ENCODE data around the gene LARGE1.

Gene LARGE1

DNA sequence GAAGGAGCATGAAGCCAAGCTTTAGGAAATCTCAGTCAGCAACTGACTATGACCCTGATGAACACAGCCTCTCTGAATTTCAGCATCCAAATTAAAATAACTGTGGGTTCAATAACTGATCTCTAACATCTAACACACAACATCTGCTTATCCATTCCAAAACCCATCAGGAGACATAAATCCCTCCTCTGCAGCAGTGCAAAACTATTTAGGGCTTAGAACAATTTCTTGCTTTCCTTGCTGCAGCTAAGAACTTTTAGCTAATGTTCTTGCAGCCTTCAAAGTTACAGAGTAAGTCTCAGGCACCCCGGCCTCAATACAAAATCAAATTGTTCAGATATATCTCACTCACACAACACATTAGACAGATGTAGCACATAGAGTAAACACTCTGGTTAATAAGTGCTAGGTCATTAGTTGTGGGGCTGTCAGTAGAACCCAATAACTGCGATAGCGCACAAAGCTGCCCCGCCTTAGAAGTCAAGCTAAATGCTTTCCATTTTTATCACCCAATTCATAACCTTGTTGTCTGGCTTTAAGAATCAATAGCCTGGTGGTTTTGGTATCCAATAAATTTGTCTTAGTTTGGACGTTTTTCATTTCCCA lies 139.6 kb downstream of the LARGE1 start:
- DNase-seq, result no peak

DNA sequence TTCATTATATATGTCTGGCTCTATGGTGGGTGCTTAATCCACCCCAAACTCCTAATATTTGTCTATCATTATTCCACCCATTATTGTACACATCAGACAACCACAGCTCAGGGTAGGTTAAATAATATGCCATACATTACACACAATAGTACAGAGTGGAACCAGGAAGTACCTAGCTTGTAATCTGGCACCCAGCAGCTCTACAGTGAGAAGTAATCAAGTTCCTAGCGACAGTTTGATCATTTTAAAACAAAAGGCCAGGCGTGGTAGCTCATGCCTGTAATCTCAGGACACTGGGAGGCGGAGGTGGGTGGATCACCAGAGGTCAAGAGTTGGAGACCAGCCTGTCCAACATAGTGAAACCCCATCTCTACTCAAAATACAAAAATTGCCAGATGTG lies 141.0 kb downstream of the LARGE1 start:
- DNase-seq, result no peak

DNA sequence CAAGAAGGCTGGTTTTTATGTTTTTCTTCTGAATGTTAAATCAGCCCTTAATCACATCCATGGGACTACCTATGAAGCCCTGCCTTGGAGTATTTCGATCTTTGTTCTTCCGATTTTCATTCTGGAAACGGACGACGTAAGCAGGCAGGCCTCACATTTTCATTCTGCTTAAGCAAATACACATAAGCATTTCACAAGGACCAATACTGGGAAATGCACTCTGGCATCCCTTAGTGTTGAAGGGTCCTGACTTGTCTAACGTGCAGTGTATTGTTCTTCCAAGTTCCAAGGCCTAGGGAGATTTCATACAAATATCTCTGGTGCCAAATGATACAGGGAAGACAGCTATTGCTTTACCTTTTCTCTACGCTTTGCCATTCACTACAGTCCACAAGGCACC lies 143.8 kb downstream of the LARGE1 start:
- DNase-seq, result no peak

DNA sequence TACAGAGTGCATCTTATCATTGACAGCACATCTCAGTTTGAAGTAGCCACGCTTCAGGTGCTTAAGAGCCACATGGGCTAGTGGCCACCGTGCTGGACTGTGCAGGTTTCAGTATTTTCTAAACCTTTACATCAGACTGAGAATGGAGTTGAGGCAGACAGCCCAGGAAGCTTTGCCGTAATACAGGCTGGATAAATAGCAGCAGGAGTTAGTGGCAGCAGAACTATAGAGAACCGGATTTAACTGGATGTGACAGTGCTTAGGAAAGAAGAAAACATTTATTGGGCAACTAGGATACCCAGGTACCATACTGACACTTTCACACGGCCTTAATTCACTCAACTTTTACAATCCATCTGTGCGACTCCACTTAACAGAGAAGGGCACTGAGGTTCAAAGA lies 145.5 kb downstream of the LARGE1 start:
- DNase-seq, result no peak

DNA sequence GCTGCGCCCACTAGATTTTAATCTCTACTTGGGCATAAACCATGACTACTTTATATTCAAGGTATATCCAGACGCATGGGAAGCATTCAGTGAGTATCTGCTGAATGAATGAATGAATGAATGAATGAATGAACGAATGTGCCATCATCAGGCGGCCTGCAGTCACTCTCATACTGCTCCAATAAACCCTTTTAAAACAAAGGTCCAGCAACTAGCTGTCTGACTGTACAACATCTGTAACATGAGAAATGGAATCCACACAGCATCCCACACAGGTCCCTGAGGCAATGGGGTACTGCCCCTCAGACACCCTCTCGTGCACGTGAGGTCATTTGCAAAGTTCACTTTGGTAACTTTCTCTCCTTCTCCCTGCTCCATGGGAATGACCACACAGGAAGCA lies 147.5 kb downstream of the LARGE1 start:
- no peak for DNase-seq

DNA sequence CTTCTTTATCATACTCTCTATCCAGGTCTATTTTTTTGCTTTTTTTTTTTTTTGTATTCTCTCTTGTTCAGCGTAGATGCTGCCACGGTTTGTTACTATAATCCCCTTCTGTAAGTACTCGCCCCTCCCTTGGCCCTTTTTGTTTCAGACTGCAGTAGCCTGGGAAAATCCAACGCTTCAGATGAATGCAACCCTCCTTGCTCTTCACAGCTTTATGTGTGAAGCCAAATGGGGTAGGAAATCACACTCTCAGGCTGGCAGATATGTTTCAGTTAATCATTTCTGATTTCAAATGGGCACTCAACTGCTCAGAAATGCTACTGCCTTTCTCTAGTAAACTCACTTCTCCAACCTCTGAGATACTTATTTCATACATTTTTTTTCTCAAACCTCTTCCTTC lies 149.1 kb downstream of the LARGE1 start:
- no peak for DNase-seq

DNA sequence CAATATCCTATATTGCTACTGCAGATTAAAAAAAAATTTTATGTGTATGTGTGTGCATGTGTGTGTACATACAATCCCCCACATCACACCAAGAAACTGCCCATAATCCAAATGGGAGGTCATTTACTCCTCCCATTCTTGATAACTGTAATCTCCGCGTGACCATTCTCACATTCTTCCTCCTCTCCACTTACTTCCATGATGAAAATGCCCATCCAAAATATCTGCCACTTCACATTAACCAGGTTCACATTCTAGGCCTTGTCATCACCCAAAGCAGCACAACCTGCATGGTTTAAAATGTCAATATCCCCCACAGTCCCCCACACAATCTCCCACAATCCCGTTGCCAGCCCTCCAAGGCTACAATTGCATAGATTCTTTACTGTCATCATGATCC lies 149.6 kb downstream of the LARGE1 start:
- no peak for DNase-seq

DNA sequence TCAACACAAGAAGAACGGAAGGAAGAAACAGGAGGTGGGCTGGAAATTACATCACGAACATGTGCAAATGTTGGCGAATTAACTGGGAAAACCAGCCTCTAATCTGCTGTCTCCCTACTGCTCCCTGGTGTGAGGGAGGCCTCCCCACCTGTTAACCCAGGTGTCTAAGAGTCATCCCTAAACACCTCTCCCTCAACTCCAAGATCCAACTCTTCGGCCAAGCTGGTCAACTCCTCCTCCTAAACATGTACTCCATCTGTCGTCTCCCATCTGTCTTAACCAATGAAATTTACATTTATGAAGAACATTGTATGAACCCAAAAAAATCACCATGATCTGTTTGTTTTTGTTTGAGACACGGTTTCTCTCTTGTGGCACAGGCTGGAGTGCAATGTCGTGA lies 154.2 kb downstream of the LARGE1 start:
- no peak for DNase-seq

DNA sequence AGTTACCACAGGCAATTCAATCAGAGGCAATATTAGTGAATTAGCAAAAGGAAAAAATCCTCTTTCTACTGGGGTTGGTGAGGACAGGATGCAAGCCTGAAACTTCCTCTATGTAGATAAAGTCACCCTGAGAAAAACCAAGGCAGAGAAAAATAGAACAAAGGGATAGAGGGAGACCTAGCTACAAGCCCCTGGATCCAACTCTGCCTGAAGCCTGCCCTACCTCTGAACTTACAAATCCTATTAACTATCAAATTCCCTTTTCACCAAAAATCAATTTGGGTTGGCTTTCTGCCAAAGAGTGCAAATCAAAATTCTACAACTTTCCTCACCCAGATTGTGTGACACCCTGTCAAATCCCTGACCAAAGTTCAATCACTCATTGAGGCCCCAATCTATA lies 161.3 kb downstream of the LARGE1 start:
- DNase-seq, result no peak

DNA sequence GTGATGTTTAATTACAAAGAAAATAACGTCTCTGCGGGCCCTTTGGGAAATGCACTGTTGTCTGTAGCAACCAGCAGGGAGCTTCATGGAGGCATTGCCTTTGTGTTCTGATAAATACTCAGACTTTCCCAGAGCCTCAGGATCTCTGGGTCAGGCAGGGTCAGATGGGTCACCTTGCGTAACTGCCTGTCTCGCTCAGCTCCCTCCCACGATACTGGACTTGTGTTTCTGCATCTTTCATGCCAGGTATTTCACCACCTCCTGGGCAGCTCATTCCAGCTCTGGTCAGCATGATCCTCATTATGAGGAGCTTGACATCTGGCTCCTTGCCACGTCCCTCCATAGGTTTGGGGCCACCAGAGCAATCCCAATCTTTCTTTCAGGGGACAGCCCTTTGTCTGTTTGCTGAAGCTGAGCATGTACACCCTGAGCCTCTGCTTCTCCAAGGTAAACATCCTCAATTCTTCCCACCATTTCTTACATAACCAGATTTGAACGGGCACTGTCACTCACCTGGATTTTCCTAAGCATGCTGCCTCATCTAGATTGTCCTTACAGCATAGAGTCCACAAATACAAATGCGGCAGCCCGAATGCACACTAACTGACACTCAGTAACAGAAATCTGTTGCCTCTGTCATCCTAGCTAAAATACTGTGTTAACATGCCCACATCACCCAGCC lies 162.3 kb downstream of the LARGE1 start:
- DNase-seq, result no peak

DNA sequence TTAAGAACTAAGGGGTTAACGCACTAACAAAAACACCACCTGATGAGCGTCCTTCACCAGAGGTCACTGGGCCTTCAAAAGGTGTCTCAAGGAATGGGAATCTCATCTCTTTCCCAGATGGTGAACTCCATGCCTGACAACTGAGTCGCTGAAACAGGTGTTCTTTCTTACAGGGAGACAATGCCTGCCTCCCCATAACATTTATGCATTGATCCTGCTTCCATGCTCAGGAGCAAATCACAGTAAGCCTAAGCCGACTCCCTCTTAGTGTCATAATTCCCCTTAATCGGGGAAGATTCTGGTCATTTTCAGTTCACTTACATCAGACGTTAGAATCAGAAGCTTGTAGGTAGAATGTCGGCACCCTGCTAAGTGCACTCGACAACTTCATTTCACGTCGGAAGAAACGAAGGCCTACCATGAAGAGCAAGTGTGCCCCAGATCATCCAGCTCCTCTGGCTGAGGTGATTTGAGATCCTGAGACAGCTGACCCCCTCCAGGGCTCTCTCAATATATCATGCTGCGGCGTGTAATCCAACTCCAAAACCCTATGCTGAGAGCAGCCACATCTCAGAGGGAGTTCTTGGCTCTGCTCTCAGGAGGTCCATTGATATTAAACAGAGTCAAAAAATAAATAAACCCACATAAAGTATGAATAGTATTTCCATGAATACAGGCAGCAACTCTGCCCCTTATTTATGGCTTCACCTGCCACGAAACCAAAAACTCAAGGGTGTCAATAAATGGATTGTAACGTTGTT lies 163.1 kb downstream of the LARGE1 start:
- no peak for DNase-seq

DNA sequence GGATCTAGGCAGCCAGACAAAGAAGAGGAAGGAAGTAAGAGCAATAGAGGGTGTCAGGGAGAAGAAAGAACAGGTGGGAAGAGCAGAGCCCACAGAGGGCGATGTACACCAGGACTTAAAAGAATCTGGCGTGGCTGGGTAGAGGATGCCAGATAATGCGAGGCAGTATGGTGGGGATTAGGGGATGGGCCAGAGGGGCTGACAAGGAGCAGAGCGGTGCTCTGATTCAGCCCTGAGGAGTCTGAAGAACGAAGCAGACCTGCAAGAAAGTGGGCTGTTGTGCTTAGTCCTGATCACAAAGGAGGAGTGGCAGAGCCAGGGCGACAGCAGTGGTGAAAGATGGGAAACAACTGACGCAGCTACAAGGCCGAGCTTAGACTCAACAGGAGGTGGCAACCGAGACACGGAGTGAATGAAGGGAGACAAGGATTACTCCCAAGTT lies 163.7 kb downstream of the LARGE1 start:
- DNase-seq, result peak in 1 of 56 donors; percentile 4

DNA sequence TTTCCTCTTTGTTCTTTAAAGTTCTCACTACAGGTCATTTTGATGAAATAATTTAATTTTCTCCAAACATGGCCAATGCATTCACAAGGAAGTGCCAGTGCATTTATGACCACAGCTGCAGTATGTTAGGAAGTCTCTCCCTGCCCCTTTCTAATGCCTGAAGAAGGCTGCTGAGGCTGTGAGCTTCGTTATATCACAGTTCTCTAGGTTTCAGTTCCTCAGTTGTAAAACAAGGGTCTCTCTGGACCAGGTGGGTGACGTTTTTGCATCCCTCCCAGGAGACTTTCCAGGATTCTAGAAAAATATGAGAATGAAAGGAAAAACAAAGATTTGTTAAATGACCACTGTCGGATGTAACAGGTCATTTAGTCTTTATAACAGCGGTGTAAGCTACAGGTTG lies 171.6 kb downstream of the LARGE1 start:
- no peak for DNase-seq

DNA sequence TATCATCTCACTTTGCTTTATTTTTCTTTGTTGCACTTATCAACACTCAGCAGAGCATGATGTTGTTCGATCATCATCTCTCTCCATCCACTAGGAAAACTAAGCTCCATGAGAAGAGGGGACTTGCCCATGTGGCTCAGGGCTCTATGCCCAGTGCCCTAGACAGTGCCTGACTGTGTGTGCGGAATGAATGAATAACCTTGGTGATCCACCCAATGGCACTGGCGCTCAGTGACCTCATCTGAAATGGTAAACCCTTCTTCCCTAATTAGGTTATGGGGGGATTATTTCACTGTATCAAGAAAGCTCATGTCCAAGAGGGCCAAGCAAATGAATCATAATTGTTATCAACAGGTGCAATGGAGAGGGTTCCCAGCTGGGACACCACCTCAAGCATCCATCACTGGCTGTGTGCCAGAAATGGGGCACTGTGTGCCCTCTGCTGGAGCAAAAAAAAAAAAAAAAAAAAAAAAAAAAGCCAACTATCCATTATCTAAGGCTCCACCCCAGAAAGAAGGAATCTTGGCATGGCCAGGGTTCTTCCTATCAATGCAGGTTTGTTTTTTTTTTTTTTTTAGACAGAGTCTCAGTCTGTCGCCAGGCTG lies 172.6 kb downstream of the LARGE1 start:
- DNase-seq, result no peak

DNA sequence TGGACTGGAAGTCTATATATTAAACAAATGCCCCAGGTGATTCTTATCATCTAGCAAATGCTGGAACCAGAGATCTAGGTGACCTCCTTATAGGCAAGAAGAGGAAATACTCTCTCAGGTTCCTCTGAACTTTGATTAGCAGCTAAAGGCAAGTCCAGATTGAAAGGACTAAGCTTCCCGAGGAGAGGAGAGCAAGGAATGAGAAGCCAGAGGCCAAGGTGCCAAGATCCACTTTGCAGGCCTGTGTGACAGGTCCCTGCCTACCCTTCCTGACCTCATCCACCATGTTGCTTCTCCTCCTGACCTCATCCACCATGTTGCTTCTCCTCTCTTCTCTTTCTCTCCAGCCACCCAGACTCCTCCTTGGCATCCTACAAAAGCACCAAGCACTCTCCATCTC lies 173.2 kb downstream of the LARGE1 start:
- no peak for DNase-seq

DNA sequence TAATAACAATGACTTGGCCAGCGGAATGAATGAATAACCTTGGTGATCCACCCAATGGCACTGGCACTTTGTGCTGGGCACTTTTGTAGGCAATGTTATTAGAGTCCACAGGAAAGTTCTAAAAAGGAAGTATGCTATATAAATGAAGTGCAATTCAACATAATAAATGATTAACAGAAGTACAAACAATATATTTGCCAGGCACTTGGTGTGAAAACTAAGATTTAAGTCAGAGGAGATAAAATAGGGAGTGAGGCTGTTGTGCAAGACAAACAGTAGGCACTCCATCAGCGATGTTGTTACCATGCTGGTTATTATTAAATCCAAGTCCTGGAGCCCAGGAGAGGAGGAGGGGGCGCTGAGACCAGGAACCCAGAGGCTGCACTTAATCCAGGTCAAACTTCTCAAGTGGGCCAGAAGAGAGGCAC lies 173.8 kb downstream of the LARGE1 start:
- DNase-seq, result no peak

DNA sequence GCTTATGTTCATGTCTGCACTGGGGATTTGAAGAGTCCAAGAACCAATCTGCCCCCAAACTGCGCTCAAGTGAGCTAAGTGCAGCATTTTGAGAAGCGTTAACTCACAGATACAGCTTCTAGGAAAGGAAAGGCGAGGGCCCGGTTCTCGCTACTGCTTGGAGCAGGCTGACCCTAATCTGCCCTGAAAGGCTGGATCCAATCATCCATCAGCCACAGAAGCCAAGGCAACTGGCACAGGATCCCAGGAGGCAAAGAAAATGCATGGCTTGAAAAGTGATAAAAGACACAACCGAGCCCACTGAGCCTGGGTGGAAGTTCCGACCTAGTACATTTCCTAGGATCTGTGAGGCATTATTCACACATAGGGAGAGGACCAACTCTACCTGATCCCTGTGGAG lies 174.8 kb downstream of the LARGE1 start:
- no peak for DNase-seq

DNA sequence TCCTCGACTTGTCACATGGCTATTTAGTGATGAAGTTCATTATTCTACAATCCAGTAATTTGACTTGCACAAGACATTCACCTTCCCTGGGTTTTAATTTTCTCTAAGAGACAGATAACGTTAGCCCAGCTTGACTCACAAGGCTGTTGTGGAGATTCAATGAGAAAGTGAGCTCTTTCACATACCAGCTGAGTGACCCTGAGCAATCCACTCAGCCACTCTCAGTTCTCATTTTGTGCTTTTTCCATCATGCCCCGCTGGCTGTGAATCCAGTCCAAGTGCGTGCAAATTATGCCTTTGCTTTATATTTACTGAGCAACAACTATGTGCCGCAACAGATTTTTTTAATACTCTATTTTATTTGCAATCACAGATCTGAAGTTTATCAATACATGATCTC lies 176.5 kb downstream of the LARGE1 start:
- no peak for DNase-seq

DNA sequence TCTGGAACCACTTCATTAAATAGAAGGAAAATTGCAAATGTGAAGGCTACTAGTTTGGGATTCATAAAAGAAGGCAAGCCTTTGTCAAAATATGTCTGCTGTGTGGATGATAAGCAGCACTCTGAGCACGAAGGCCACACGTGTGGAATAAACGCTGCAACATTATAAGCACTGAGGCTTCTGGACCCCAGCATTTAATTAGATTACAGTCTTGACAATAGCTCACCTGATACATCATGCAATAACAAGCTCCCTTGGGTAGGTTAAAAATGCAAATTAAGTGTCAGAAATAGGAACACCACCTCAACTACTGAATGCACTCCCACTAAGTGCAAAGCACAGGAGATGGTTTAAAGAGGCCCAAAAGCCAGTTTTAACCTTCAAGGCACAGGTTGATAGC lies 179.3 kb downstream of the LARGE1 start:
- no peak for DNase-seq

DNA sequence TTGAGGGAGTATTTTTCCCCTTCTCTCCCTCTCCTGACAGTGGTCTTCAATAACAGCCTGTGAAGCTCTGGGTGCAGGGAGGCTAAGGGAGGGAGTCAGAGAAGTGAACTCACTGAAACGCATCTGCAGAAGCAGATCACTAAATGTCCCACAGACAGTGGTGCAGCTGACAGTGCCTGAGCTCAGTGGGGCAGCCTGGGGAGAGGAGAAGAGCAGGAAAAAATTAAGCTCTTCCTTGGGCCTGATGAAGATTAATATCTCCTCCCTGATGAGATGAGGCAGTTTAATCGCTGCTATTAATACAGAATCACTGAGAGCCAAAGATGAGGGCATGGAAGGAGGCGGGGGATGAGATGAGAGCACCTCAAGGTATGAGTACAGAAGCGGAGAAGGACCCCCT lies 180.8 kb downstream of the LARGE1 start:
- DNase-seq, result no peak

DNA sequence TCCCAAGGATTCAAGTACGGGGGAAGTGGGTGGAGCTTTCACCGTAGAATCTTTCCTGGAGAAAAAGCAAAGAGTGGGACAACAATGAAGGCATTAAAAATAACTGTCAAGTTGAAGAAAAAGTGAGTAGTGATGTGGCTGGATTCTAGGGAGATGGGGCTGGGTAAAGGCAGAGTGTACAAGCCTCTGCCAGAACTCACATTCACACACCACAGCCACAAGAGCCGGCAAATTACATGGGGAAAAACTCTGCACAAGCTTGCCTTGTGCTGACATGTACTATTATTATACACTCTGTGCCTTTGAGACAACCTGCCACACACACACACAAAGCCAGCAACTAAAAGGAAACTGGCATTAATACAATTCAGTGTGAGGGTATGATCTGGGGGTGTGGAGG lies 182.6 kb downstream of the LARGE1 start:
- no peak for DNase-seq

DNA sequence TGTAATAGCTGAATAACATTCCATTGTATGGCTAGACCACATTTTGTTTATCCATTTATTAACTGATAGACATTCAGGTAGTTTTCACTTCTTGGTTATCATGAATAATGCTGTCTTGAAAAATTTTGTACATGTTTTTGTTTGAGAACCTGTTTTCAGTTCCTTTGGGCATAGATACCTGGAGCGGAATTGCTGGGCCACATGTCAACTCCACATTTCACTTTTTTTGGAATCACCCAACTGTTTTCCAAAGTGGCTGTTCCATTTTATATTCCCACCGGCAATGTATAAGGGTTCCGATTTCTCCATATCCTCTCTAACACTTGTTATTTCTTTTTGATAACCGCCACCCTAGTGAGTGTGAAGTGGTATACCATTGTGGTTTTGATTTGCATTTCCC lies 184.3 kb downstream of the LARGE1 start:
- no peak for DNase-seq
